Measurements from ENCODE around the gene OR2A42. TPM values are rescaled to one million over a fixed set of nuclear protein-coding genes. Genes with fewer than 3 reads are reported as not detected.

The OR2A42 gene
- total and polyA plus RNA-seq, 4 experiments from 2014 or later: not detected

Other genes with a start within 250 kb of the OR2A42 start
- not detected for gene OR6B1, start 239.3 kb downstream of the OR2A42 start, total RNA-seq
- gene OR6B1, start 239.3 kb downstream of the OR2A42 start, polyA plus RNA-seq: not detected
- gene OR2A5, start 190.7 kb downstream of the OR2A42 start, total RNA-seq: not detected
- gene OR2A5, start 190.7 kb downstream of the OR2A42 start, polyA plus RNA-seq: not detected
- not detected for gene OR2A25, start 169.8 kb downstream of the OR2A42 start, total RNA-seq
- gene OR2A25, start 169.8 kb downstream of the OR2A42 start, polyA plus RNA-seq: not detected
- not detected for gene OR2A12, start 153.3 kb downstream of the OR2A42 start, total RNA-seq
- gene OR2A12, start 153.3 kb downstream of the OR2A42 start, polyA plus RNA-seq: not detected
- gene OR2A2, start 130.0 kb downstream of the OR2A42 start, total RNA-seq: not detected
- gene OR2A2, start 130.0 kb downstream of the OR2A42 start, polyA plus RNA-seq: not detected
- not detected for gene OR2A14, start 116.4 kb downstream of the OR2A42 start, total RNA-seq
- gene OR2A14, start 116.4 kb downstream of the OR2A42 start, polyA plus RNA-seq: not detected
- gene CTAGE4, start 56.1 kb downstream of the OR2A42 start, total RNA-seq: 1 to 10 TPM; 5.0 to 5.4 TPM
- gene CTAGE4, start 56.1 kb downstream of the OR2A42 start, polyA plus RNA-seq: under 1 TPM in 1 of 2 donors, not detected in 1; 0.08 TPM
- gene ARHGEF35, start 43.8 kb downstream of the OR2A42 start, total RNA-seq: 1 to 10 TPM; 4.8 to 5.2 TPM
- 1 to 10 TPM; 2.0 to 2.8 TPM for gene ARHGEF35, start 43.8 kb downstream of the OR2A42 start, polyA plus RNA-seq
- 1 to 10 TPM; 3.9 to 4.0 TPM for gene OR2A7, start 25.2 kb upstream of the OR2A42 start, total RNA-seq
- under 1 TPM in 1 of 2 donors, not detected in 1; 0.76 TPM for gene OR2A7, start 25.2 kb upstream of the OR2A42 start, polyA plus RNA-seq
- under 1 TPM in 1 of 2 experiments, not detected in 1; 0.36 TPM for gene CTAGE8, start 29.7 kb upstream of the OR2A42 start, total RNA-seq
- under 1 TPM; 0.39 to 0.45 TPM for gene CTAGE8, start 29.7 kb upstream of the OR2A42 start, polyA plus RNA-seq
- not detected for gene OR2A1, start 72.8 kb upstream of the OR2A42 start, total RNA-seq
- under 1 TPM in 1 of 2 donors, not detected in 1; 0.59 TPM for gene OR2A1, start 72.8 kb upstream of the OR2A42 start, polyA plus RNA-seq
- 10 to 100 TPM in 1 of 2 experiments, 1 to 10 TPM in 1; 9.0 to 12.0 TPM for gene ARHGEF5, start 115.8 kb upstream of the OR2A42 start, total RNA-seq
- 1 to 10 TPM in 1 of 2 donors, not detected in 1; 3.9 TPM for gene ARHGEF5, start 115.8 kb upstream of the OR2A42 start, polyA plus RNA-seq
- not detected for gene NOBOX, start 164.1 kb upstream of the OR2A42 start, total RNA-seq
- gene NOBOX, start 164.1 kb upstream of the OR2A42 start, polyA plus RNA-seq: not detected

Measured in CD4-positive, alpha-beta memory T cell (primary cell).